ENCODE data around the gene ZFPM1. TPM values are rescaled to one million over a fixed set of nuclear protein-coding genes. Genes with fewer than 3 reads are reported as not detected.

Gene ZFPM1
- total RNA-seq, 3 donors from 2014 or later, result 0.32 to 2.9 (median 2.3) TPM

- Histone ChIP-seq H3K9me3 (no peaks in the 10 kb centered on the region), H3K27me3 (no peaks in the 10 kb centered on the region), H3K4me3 (no peak overlapping the region), H3K4me1 (no peaks in the 10 kb centered on the region), H3K36me3 (no peaks in the 10 kb centered on the region), H3K27ac (no peak overlapping the region)
- intact Hi-C loops (cut with DNase I; ENCODE audit: low total_unique reads), result no loop called here
- TF ChIP-seq POLR2A (IDR thresholded peaks at IDR 0.05) (no peak), CTCF (IDR thresholded peaks at IDR 0.05) (no peak), POLR2AphosphoS5 (IDR thresholded peaks at IDR 0.05) (no peak)
- DNase-seq (ENCODE audit: low spot score in 2 of 2), result no peak
Observed at GRCh38 chr16:88476203-88476602, 23.1 kb downstream of the ZFPM1 start.

GRCh38 chr16:88476817-88477397, 23.8 kb downstream of the ZFPM1 start:
- Histone ChIP-seq H3K27ac (no peak overlapping the region), H3K4me3 (no peak overlapping the region), H3K36me3 (no peaks in the 10 kb centered on the region), H3K27me3 (no peaks in the 10 kb centered on the region), H3K4me1 (no peaks in the 10 kb centered on the region), H3K9me3 (no peaks in the 10 kb centered on the region)
- intact Hi-C loops (cut with DNase I; ENCODE audit: low total_unique reads), result no loop called here
- no peak for DNase-seq (ENCODE audit: low spot score in 2 of 2)
- no peak for TF ChIP-seq CTCF (IDR thresholded peaks at IDR 0.05)
- no peak for TF ChIP-seq POLR2AphosphoS5 (IDR thresholded peaks at IDR 0.05)
- TF ChIP-seq POLR2A (IDR thresholded peaks at IDR 0.05), result no peak

- DNase-seq (ENCODE audit: low spot score in 2 of 2), result no peak
- no peak overlapping the region for H3K4me3 ChIP-seq
- intact Hi-C loops (cut with DNase I; ENCODE audit: low total_unique reads), result no loop called here
- no peaks in the 10 kb centered on the region for H3K27me3 ChIP-seq
- TF ChIP-seq CTCF (IDR thresholded peaks at IDR 0.05), result no peak
- no peak for TF ChIP-seq POLR2A (IDR thresholded peaks at IDR 0.05)
- no peak for TF ChIP-seq POLR2AphosphoS5 (IDR thresholded peaks at IDR 0.05)
- no peak overlapping the region for H3K27ac ChIP-seq
- H3K36me3 ChIP-seq, result no peaks in the 10 kb centered on the region
- no peaks in the 10 kb centered on the region for H3K4me1 ChIP-seq
- no peaks in the 10 kb centered on the region for H3K9me3 ChIP-seq
Observed at GRCh38 chr16:88477631-88478519, 24.8 kb downstream of the ZFPM1 start.

- Histone ChIP-seq H3K27me3 (no peaks in the 10 kb centered on the region), H3K36me3 (no peaks in the 10 kb centered on the region), H3K4me1 (no peaks in the 10 kb centered on the region), H3K9me3 (no peaks in the 10 kb centered on the region), H3K27ac (no peak overlapping the region), H3K4me3 (no peak overlapping the region)
- intact Hi-C loops (cut with DNase I; ENCODE audit: low total_unique reads), result no loop called here
- no peak for DNase-seq (ENCODE audit: low spot score in 2 of 2)
- TF ChIP-seq POLR2AphosphoS5 (IDR thresholded peaks at IDR 0.05) (no peak), CTCF (IDR thresholded peaks at IDR 0.05) (no peak), POLR2A (IDR thresholded peaks at IDR 0.05) (no peak)
Observed at GRCh38 chr16:88478889-88479792, 26.1 kb downstream of the ZFPM1 start.
